ENCODE data around the gene ENTREP1.

- TF ChIP-seq CTCF (IDR thresholded peaks at IDR 0.05) (no peak), ELF1 (IDR thresholded peaks at IDR 0.05) (no peak), RAD21 (IDR thresholded peaks at IDR 0.05; ENCODE audit: low read length) (no peak), NFIC (IDR thresholded peaks at IDR 0.05; ENCODE audit: borderline replicate concordance) (no peak), CHD2 (IDR thresholded peaks at IDR 0.05; ENCODE audit: low read length, partially characterized antibody) (no peak), ZBTB33 (IDR thresholded peaks at IDR 0.05; ENCODE audit: borderline replicate concordance, low read depth) (no peak), MXI1 (IDR thresholded peaks at IDR 0.05; ENCODE audit: low read depth, low read length) (no peak), FOXM1 (IDR thresholded peaks at IDR 0.05; ENCODE audit: low read depth) (no peak), TAF1 (IDR thresholded peaks at IDR 0.05; ENCODE audit: borderline replicate concordance, low read depth, low read length) (no peak), JUND (IDR thresholded peaks at IDR 0.05) (no peak), USF2 (IDR thresholded peaks at IDR 0.05; ENCODE audit: borderline replicate concordance, low read depth, low read length) (no peak), EP300 (IDR thresholded peaks at IDR 0.05; ENCODE audit: borderline replicate concordance in 1 of 2, low read depth in 1 of 2, low read length in 1 of 2) (no peak)
Measured at GRCh38 chr9:69364510-69365150, 39.6 kb downstream of the ENTREP1 start.
